Measurements from ENCODE around the gene ZNF557. TPM values are rescaled to one million over a fixed set of nuclear protein-coding genes. Genes with fewer than 3 reads are reported as not detected.

Gene ZNF557
- total RNA-seq, 1 donor from 2014 or later: 12.9 TPM

DNA sequence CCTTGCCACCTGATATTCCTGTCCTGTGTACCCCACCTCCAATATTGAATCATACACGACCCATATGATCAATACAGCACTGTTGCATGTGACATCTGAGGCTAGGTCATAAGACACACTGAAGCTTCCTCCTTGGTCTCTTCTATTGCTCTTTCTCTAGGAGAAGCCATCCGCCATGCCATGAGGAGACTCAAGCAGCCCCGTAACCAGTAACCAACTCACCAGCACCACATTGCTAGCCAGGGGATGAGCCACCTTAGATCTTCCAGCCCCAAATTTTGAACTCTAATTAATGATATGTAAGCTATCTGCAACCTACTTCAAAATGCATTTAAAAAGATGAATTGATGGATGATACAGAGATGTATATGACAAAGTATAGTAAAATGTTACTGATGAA, 28.6 kb downstream of the ZNF557 start:
- Histone ChIP-seq H3K4me1 (no peaks in the 10 kb centered on the region), H3K9me3 (ENCODE audit: low read depth) (no peaks in the 10 kb centered on the region), H3K27ac (no peak overlapping the region), H2AFZ (replicated peaks) (no peak overlapping the region), H3F3A (ENCODE audit: low read depth) (peaks cover 21% of the 10 kb centered on the region), H3K4me3 (peak overlapping the region; percentile 69), H3K9ac (peak overlapping the region; percentile 78), H4K20me1 (ENCODE audit: low read depth) (no peaks in the 10 kb centered on the region), H3K36me3 (no peaks in the 10 kb centered on the region), H3K27me3 (no peaks in the 10 kb centered on the region), H3K79me2 (ENCODE audit: low read depth) (no peaks in the 10 kb centered on the region), H3K4me2 (peak overlapping the region; percentile 76)
- Mint-ChIP-seq H3K27ac (peak overlapping the region; percentile 86), H3K36me3 (peaks cover 29% of the 10 kb centered on the region), H3K4me3 (peak overlapping the region; percentile 86), H3K27me3 (ENCODE audit: insufficient read depth, low read depth) (peaks cover 9% of the 10 kb centered on the region), H3K4me1 (peaks cover 8% of the 10 kb centered on the region), H3K9me3 (peaks cover 38% of the 10 kb centered on the region)
- no peak for TF ChIP-seq EZH2 (IDR thresholded peaks at IDR 0.05)
- no peak for TF ChIP-seq CTCF (IDR thresholded peaks at IDR 0.05)
- TF ChIP-seq EZH2phosphoT487 (IDR thresholded peaks at IDR 0.05): no peak
- no peak for DNase-seq (ENCODE audit: low spot score)

GRCh38 chr19:7098701-7099596, 29.4 kb downstream of the ZNF557 start:
- Histone ChIP-seq H3K27me3 (no peaks in the 10 kb centered on the region), H3K27ac (peak overlapping the region; percentile 91), H3K79me2 (ENCODE audit: low read depth) (no peaks in the 10 kb centered on the region), H3F3A (ENCODE audit: low read depth) (peaks cover 21% of the 10 kb centered on the region), H3K9me3 (ENCODE audit: low read depth) (no peaks in the 10 kb centered on the region), H3K4me2 (peak overlapping the region; percentile 76), H3K36me3 (no peaks in the 10 kb centered on the region), H3K4me1 (no peaks in the 10 kb centered on the region), H4K20me1 (ENCODE audit: low read depth) (no peaks in the 10 kb centered on the region), H3K4me3 (peak overlapping the region; percentile 69), H2AFZ (replicated peaks) (peak overlapping the region; percentile 83), H3K9ac (peak overlapping the region; percentile 78)
- H3K9me3 Mint-ChIP-seq: peaks cover 33% of the 10 kb centered on the region
- H3K4me3 Mint-ChIP-seq: peak overlapping the region; percentile 86
- peaks cover 9% of the 10 kb centered on the region for H3K27me3 Mint-ChIP-seq (ENCODE audit: insufficient read depth, low read depth)
- H3K4me1 Mint-ChIP-seq: peaks cover 8% of the 10 kb centered on the region
- peak; percentile 96 for DNase-seq (ENCODE audit: low spot score)
- peaks cover 25% of the 10 kb centered on the region for H3K36me3 Mint-ChIP-seq
- TF ChIP-seq EZH2 (IDR thresholded peaks at IDR 0.05) (no peak), EZH2phosphoT487 (IDR thresholded peaks at IDR 0.05) (no peak), CTCF (IDR thresholded peaks at IDR 0.05) (no peak)
- H3K27ac Mint-ChIP-seq: peak overlapping the region; percentile 86

DNA sequence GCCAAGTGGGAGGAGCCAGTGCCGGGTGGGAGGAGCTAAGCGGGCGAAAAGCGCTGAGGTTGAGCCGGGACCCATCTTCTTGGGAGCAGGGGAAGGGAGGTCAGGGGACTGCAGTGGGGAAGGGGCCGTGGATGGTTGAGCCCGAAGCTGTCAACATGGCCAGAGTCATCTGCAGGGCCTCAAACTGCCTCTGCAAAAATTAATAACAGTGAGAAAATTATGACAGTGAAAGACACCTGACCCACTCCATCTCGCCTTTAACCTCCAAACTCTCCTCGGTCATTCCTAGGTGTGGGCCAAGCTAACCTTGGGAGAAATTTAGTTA, 30.1 kb downstream of the ZNF557 start:
- peak overlapping the region; percentile 69 for H3K4me3 ChIP-seq
- H3K27ac ChIP-seq: no peak overlapping the region

More for the DNA sequence above, 30.1 kb downstream of the ZNF557 start:
- no peak overlapping the region for H3K9ac ChIP-seq
- H3K4me2 ChIP-seq: peak overlapping the region; percentile 76
- Mint-ChIP-seq H3K4me1 (peaks cover 8% of the 10 kb centered on the region), H3K4me3 (peak overlapping the region; percentile 86), H3K27me3 (ENCODE audit: insufficient read depth, low read depth) (peaks cover 9% of the 10 kb centered on the region), H3K27ac (peak overlapping the region; percentile 86), H3K9me3 (peaks cover 31% of the 10 kb centered on the region), H3K36me3 (peaks cover 24% of the 10 kb centered on the region)
- DNase-seq (ENCODE audit: low spot score): no peak
- H3F3A ChIP-seq (ENCODE audit: low read depth): peaks cover 21% of the 10 kb centered on the region
- no peaks in the 10 kb centered on the region for H4K20me1 ChIP-seq (ENCODE audit: low read depth)
- no peaks in the 10 kb centered on the region for H3K79me2 ChIP-seq (ENCODE audit: low read depth)
- H2AFZ ChIP-seq (replicated peaks): peak overlapping the region; percentile 27
- no peaks in the 10 kb centered on the region for H3K9me3 ChIP-seq (ENCODE audit: low read depth)
- H3K36me3 ChIP-seq: no peaks in the 10 kb centered on the region
- no peak for TF ChIP-seq EZH2 (IDR thresholded peaks at IDR 0.05)
- TF ChIP-seq EZH2phosphoT487 (IDR thresholded peaks at IDR 0.05): no peak
- TF ChIP-seq CTCF (IDR thresholded peaks at IDR 0.05): no peak
- H3K27me3 ChIP-seq: no peaks in the 10 kb centered on the region
- H3K4me1 ChIP-seq: no peaks in the 10 kb centered on the region

All from neural progenitor cell (in vitro differentiated cells).